HG03378 (cell line): Measurements from ENCODE around the gene METTL24.

Source experiments
- ATAC-seq: cut with Tn5 transposase; IDR thresholded peaks from one replicate; pipeline ENCODE4 v1.9.1; 2021; ENCODE audit warnings: mild to moderate bottlenecking, moderate library complexity; ENCODE audit not compliant: unreplicated experiment

The METTL24 gene

DNA sequence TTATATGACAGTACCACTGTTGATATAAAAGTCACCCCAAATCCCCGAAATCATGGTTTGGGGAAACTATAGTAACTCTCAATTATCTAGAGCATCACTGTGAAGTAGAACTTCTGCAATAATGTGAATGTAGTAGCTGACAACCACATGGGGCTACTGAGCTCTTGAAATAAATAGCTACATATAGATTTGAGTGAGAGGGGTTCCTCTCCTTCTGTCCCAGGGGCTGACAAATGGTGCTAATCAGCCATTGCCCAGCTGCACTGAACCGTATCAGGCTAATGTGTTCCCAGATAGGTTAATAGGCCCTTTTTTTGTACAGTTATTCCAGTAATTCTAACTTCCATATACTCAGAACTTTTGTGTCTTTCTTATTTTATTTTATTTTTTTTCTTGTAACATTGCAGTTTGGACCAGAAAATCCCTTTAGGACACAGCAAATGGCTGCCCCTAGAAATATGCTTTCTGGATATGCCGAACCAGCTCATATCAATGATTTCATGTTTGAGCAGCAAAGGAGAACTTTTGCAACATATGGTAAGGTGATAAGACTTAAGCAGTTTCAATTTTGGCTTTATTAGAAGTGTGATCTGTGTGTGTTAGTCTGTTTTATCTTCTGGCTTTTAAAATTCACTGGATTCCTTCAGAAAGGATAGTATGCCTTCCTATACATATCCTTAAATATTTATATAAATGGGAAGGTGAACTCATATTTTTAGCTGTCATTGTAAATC lies 156.8 kb downstream of the METTL24 start:
- no peak for ATAC-seq

DNA sequence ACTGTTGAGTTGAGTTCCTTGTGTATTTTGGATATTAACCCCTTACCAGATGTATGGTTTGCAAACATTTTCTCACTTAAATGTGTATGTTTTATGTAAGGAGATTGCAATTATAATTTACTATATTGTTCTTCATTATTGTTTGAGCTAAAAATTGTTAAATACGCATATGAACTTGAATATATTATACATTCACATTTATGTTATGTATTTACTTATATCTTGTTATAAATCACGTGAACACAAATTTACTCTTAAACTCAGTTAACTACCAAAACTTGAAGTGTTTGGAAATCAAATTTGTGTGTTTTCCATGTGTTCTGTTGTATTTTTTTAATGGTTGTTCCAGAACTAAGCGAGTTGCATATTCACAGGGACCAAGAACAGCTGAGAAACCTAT lies 159.6 kb downstream of the METTL24 start:
- ATAC-seq: no peak

DNA sequence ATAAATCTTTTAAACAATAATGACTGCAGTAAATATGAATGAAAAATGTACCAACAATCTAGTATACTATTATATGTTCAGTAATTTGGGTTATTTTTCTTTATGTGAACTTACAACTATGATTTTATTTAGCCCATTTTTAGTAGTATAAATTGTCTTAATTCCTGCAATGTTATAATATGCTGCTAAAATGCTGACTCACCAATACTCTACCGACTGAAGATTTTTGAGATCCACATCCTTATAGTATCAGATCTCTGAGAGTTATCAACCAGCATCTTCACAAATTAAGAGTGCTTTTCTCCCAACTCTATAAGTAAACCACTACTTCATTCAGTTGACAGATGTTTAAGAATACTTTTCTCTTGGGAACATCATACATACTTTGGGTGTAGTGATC lies 161.3 kb downstream of the METTL24 start:
- ATAC-seq: no peak

DNA sequence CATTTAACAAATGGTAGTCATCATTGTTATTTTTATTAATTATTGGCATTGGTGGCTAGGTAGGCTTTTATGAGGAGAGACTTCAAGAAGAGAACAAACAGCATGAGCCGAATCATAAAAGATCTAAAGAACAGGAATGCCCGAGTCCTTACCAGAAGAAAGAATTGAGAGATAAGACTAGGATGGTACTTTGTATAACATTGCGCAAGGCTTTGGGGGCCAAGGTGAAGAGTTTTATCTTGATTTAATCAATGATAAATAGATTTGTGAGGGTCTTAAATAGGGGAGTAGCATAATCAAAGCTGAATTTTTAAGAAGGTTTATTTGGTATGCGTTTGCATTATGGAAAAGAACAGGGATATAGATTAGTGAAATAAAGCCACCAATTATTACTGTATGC lies 162.5 kb downstream of the METTL24 start:
- no peak for ATAC-seq
